Stimulated activated CD8-positive, alpha-beta memory T cell treated with anti-CD3 and anti-CD28 coated beads, Interleukin-12 subunit alpha, Interleukin-12 subunit beta, amount 100 ng/mL, for 1 hour (primary cell): ENCODE measurements around the gene SORCS2.

Experiments
- DNase-seq: peaks from one replicate; pipeline ENCODE4 v3.0.0-alpha.2; 2020; ENCODE audit warnings: low read depth

SORCS2 gene

GRCh38 chr4:7673121-7673520, 480.8 kb downstream of the SORCS2 start:
- DNase-seq, result no peak

GRCh38 chr4:7674706-7675105, 482.4 kb downstream of the SORCS2 start:
- no peak for DNase-seq

- no peak for DNase-seq
Observed at GRCh38 chr4:7675136-7675535, 482.8 kb downstream of the SORCS2 start.

- DNase-seq, result no peak
Observed at GRCh38 chr4:7675612-7676320, 483.4 kb downstream of the SORCS2 start.

GRCh38 chr4:7676398-7676922, 484.1 kb downstream of the SORCS2 start:
- DNase-seq, result no peak

- DNase-seq, result no peak
Observed at GRCh38 chr4:7677086-7677485, 484.7 kb downstream of the SORCS2 start.

- DNase-seq, result no peak
Observed at GRCh38 chr4:7677799-7678301, 485.5 kb downstream of the SORCS2 start.

GRCh38 chr4:7678318-7678852, 486.0 kb downstream of the SORCS2 start:
- DNase-seq, result no peak

GRCh38 chr4:7679406-7680040, 487.2 kb downstream of the SORCS2 start:
- no peak for DNase-seq

- DNase-seq, result no peak
Observed at GRCh38 chr4:7680106-7680505, 487.8 kb downstream of the SORCS2 start.

GRCh38 chr4:7680731-7681130, 488.4 kb downstream of the SORCS2 start:
- no peak for DNase-seq

GRCh38 chr4:7683126-7683703, 490.9 kb downstream of the SORCS2 start:
- DNase-seq, result no peak

GRCh38 chr4:7684294-7684693, 492.0 kb downstream of the SORCS2 start:
- DNase-seq, result no peak

GRCh38 chr4:7686070-7686870, 493.9 kb downstream of the SORCS2 start:
- no peak for DNase-seq

GRCh38 chr4:7687006-7687405, 494.7 kb downstream of the SORCS2 start:
- DNase-seq, result no peak

- DNase-seq, result no peak
Observed at GRCh38 chr4:7687796-7688195, 495.5 kb downstream of the SORCS2 start.

GRCh38 chr4:7689773-7690693, 497.7 kb downstream of the SORCS2 start:
- no peak for DNase-seq

- no peak for DNase-seq
Observed at GRCh38 chr4:7691061-7691460, 498.7 kb downstream of the SORCS2 start.

- DNase-seq, result no peak
Observed at GRCh38 chr4:7691982-7692381, 499.6 kb downstream of the SORCS2 start.

- no peak for DNase-seq
Observed at GRCh38 chr4:7692451-7693236, 500.3 kb downstream of the SORCS2 start.
